RKO (cell line): ENCODE measurements around the gene LMAN2L.

Experiments
- DNase-seq: peaks from one replicate; pipeline ENCODE4 v3.0.0-alpha.2; 2016; ENCODE audit warnings: low spot score

Gene LMAN2L

GRCh38 chr2:96760036-96760985 lies 20.4 kb upstream of the LMAN2L start, which contains the start of gene CNNM4:
TSS of gene CNNM4 (plus strand) at chr2:96760902. CDS start at chr2:96761000, 98 bp downstream.
- peak; percentile 93 for DNase-seq

GRCh38 chr2:96759548-96759947 lies 19.7 kb upstream of the LMAN2L start:
- no peak for DNase-seq

- DNase-seq: no peak
Observed at GRCh38 chr2:96758987-96759386, 19.1 kb upstream of the LMAN2L start.

- no peak for DNase-seq
Observed at GRCh38 chr2:96757477-96757860, 17.6 kb upstream of the LMAN2L start.

- no peak for DNase-seq
Observed at GRCh38 chr2:96756788-96757476, 17.1 kb upstream of the LMAN2L start.

GRCh38 chr2:96754317-96754716 lies 14.5 kb upstream of the LMAN2L start:
- no peak for DNase-seq

GRCh38 chr2:96753661-96754282 lies 13.9 kb upstream of the LMAN2L start:
- DNase-seq: no peak

GRCh38 chr2:96751800-96752199 lies 11.9 kb upstream of the LMAN2L start:
- no peak for DNase-seq

- DNase-seq: no peak
Observed at GRCh38 chr2:96747061-96747617, 7.3 kb upstream of the LMAN2L start.

- DNase-seq: peak; percentile 38
Observed at GRCh38 chr2:96739076-96739632, 710 bp downstream of the LMAN2L start.

GRCh38 chr2:96737831-96738230 lies 2.0 kb downstream of the LMAN2L start:
- DNase-seq: no peak

GRCh38 chr2:96737251-96737650 lies 2.6 kb downstream of the LMAN2L start:
- no peak for DNase-seq

- DNase-seq: no peak
Observed at GRCh38 chr2:96734880-96735583, 4.8 kb downstream of the LMAN2L start.

GRCh38 chr2:96733931-96734330 lies 5.9 kb downstream of the LMAN2L start:
- no peak for DNase-seq

GRCh38 chr2:96730212-96730611 lies 9.7 kb downstream of the LMAN2L start:
- no peak for DNase-seq

- no peak for DNase-seq
Observed at GRCh38 chr2:96729748-96730147, 10.1 kb downstream of the LMAN2L start.

GRCh38 chr2:96727431-96727830 lies 12.4 kb downstream of the LMAN2L start:
- no peak for DNase-seq

- DNase-seq: no peak
Observed at GRCh38 chr2:96726131-96726530, 13.7 kb downstream of the LMAN2L start.

- no peak for DNase-seq
Observed at GRCh38 chr2:96716388-96716787, 23.5 kb downstream of the LMAN2L start.

- DNase-seq: no peak
Observed at GRCh38 chr2:96715658-96716057, 24.2 kb downstream of the LMAN2L start.

GRCh38 chr2:96710985-96711384 lies 28.9 kb downstream of the LMAN2L start:
- no peak for DNase-seq
